HepG2 (cell line): Measurements from ENCODE around the gene DIABLO. TPM values are rescaled to one million over a fixed set of nuclear protein-coding genes. Genes with fewer than 3 reads are reported as not detected.

ENCODE experiments used
- ATAC-seq: fragments of 200-7000 bp; cut with Tn5 transposase; 3 replicates; pipeline ENCODE4 v1.9.1; 2020; ENCODE audit warnings: mild to moderate bottlenecking, moderate library complexity
- BruUV-seq: library from RNA; stranded (reverse); fragments of 400-500 nt; replicated peaks from 2 replicates; lab custom pipeline; 2021; lab: Mats Ljungman, UMichigan
- CTCF ChIA-PET: fragments of 300-600 bp; formaldehyde crosslinking; extraction: SDS; loops from one replicate; lab custom pipeline; 2021; ENCODE audit warnings: low total read pairs, inconsistent platforms, low intra/inter-chr PET ratio; lab: Yijun Ruan, JAX
- POLR2A ChIA-PET: fragments of 350-600 bp; sonication (Branson Sonifier 250); formaldehyde crosslinking; loops from one replicate; lab custom pipeline; 2020; ENCODE audit warnings: antibody characterized with exemption, inconsistent platforms; lab: Yijun Ruan, JAX
- DNase-seq: peaks from one replicate; pipeline ENCODE4 v3.0.0-alpha.2; 2015; ENCODE audit warnings: low spot score
- FAIRE-seq: peaks from 3 replicates; lab custom pipeline; 2011; peaks lifted over from hg19 to GRCh38; lab: Jason Lieb, UNC
- H2AFZ ChIP-seq: one replicate; pipeline ENCODE4 v1.6.1; 2011; ENCODE audit warnings: low read length, inconsistent platforms
- H3K27ac ChIP-seq: fragments of 300-600 bp; 3 replicates; pipeline ENCODE4 v1.8.0; 2011; ENCODE audit warnings: mixed run types, mild to moderate bottlenecking, mixed read lengths, low read length, inconsistent platforms; ENCODE audit not compliant: insufficient read depth; ENCODE audit errors: extremely low read length
- H3K27me3 ChIP-seq, 2 experiments: fragments of 200-600 bp in 1 of 2; 2 replicates in 1 of 2; 3 replicates in 1 of 2; pipeline versions ENCODE4 v1.6.0 to v1.8.0; 2011; ENCODE audit warnings: low read length in 2 of 2, mild to moderate bottlenecking in 2 of 2, moderate library complexity in 2 of 2, inconsistent platforms in 1 of 2; ENCODE audit not compliant: insufficient read depth in 2 of 2, control insufficient read depth in 1 of 2
- H3K36me3 ChIP-seq, 2 experiments: fragments of 200-600 bp in 1 of 2; replicated peaks in 1 of 2; 2 replicates in 1 of 2; 3 replicates in 1 of 2; pipeline versions ENCODE4 v1.5.1 to v1.8.0; 2011; ENCODE audit warnings: low read length in 2 of 2, inconsistent platforms in 1 of 2; ENCODE audit not compliant: insufficient read depth in 2 of 2, control insufficient read depth in 1 of 2
- H3K4me1 ChIP-seq: 2 replicates; pipeline ENCODE4 v1.5.1; 2012; ENCODE audit warnings: low read length, inconsistent platforms; ENCODE audit not compliant: insufficient read depth
- H3K4me2 ChIP-seq: 2 replicates; pipeline ENCODE4 v1.6.0; 2011; ENCODE audit warnings: low read depth, low read length, inconsistent platforms
- H3K4me3 ChIP-seq, 3 experiments: fragments of 200-600 bp in 1 of 3; sonication (generic), shearing (Covaris generic) in 1 of 3; replicated peaks in 1 of 3; 2 replicates each; pipeline ENCODE4 v1.5.1; 2011 to 2016; ENCODE audit warnings: low read length in 3 of 3, inconsistent platforms in 2 of 3, low read depth in 2 of 3, mild to moderate bottlenecking in 2 of 3, control low read depth in 1 of 3, mixed read lengths in 1 of 3; ENCODE audit not compliant: insufficient read depth in 1 of 3
- H3K79me2 ChIP-seq: one replicate; pipeline ENCODE4 v1.6.1; 2011; ENCODE audit warnings: low read length, inconsistent platforms; ENCODE audit not compliant: insufficient read depth
- H3K9ac ChIP-seq: 2 replicates; pipeline ENCODE4 v1.6.0; 2011; ENCODE audit warnings: mild to moderate bottlenecking, low read depth, low read length, inconsistent platforms; ENCODE audit not compliant: insufficient read depth
- H3K9me3 ChIP-seq: 2 replicates; pipeline ENCODE4 v1.5.1; 2012; ENCODE audit warnings: mild to moderate bottlenecking, low read length
- H4K20me1 ChIP-seq: 2 replicates; pipeline ENCODE4 v1.6.0; 2011; ENCODE audit warnings: inconsistent platforms, mild to moderate bottlenecking, low read length, moderate library complexity; ENCODE audit not compliant: insufficient read depth
- FOSL1 ChIP-seq: sonication (generic); formaldehyde crosslinking; IDR thresholded peaks from 2 replicates; pipeline ENCODE4 v1.9.0; 2021; ENCODE audit warnings: missing genetic modification reagents, borderline replicate concordance
- IRF2 ChIP-seq: IDR thresholded peaks from 2 replicates; pipeline ENCODE4 v1.6.1; 2018; ENCODE audit warnings: missing genetic modification reagents, missing compliant biosample characterization
- TEAD2 ChIP-seq: sonication (generic); formaldehyde crosslinking; IDR thresholded peaks from 2 replicates; pipeline ENCODE4 v1.9.0; 2021; ENCODE audit warnings: missing genetic modification reagents
- TP53 ChIP-seq: sonication (generic); formaldehyde crosslinking; conservative IDR thresholded peaks from 2 replicates; pipeline ENCODE4 v1.4.0; 2020; ENCODE audit warnings: missing genetic modification reagents
- YEATS2 ChIP-seq: sonication (generic); formaldehyde crosslinking; IDR thresholded peaks from 2 replicates; pipeline ENCODE4 v1.4.0; 2020; ENCODE audit warnings: missing genetic modification reagents, borderline replicate concordance
- ZFP62 ChIP-seq: sonication (generic); formaldehyde crosslinking; IDR thresholded peaks from 2 replicates; pipeline ENCODE4 v1.4.0; 2020; ENCODE audit warnings: missing genetic modification reagents
- ZNF350 ChIP-seq: sonication (generic); formaldehyde crosslinking; IDR thresholded peaks from 2 replicates; pipeline ENCODE4 v1.4.0; 2020; ENCODE audit warnings: mild to moderate bottlenecking, low read depth, missing genetic modification reagents, borderline replicate concordance
- ZNF546 ChIP-seq: sonication (generic); formaldehyde crosslinking; conservative IDR thresholded peaks from 2 replicates; pipeline ENCODE4 v1.8.1; 2023; ENCODE audit warnings: mild to moderate bottlenecking, missing genetic modification reagents
- ZNF550 ChIP-seq: sonication (generic); formaldehyde crosslinking; IDR thresholded peaks from 2 replicates; pipeline ENCODE4 v1.4.0; 2020; ENCODE audit warnings: mild to moderate bottlenecking, missing genetic modification reagents, borderline replicate concordance
- WGBS: methylation state at CpG from one replicate; pipeline ENCODE4 v1.1.6; 2017; ENCODE audit warnings: low lambda C conversion rate; 5-methylcytosine and 5-hydroxymethylcytosine counted together
- in situ Hi-C: cut with HindIII; loops from 2 replicates; pipeline ENCODE4 v1.10.0; 2017; ENCODE audit warnings: low pct_unique_long_range_greater_than_20kb; ENCODE audit not compliant: extremely low pct_ligation_motif_present
- intact Hi-C: fragments of 100-400 bp; cut with micrococcal nuclease; formaldehyde crosslinking; loops from one replicate; pipeline ENCODE4 v1.10.0; 2022; ENCODE audit not compliant: unreplicated experiment
- polyA plus RNA-seq, 8 experiments: library from polyadenylated mRNA; depleted of rRNA in 3 of 8; stranded (reverse) in 7 of 8; unstranded in 1 of 8; fragments of >200 nt; fragmentation: Illumina TruSeq in 4 of 8; extraction: Trizol in 4 of 8; gene quantifications; 2 replicates each; pipeline versions ENCODE4 v1.2.1 to v1.2.3, GENCODE V29; 2011 to 2016; ENCODE audit warnings: low read depth in 4 of 8, missing spikeins in 1 of 8, mixed read lengths in 1 of 8; ENCODE audit not compliant: insufficient read depth in 1 of 8
- total RNA-seq, 5 experiments: library from RNA; depleted of rRNA; stranded (reverse); fragments of >200 nt; fragmentation: Illumina TruSeq; extraction: Trizol; gene quantifications; 2 replicates each; pipeline ENCODE4 v1.2.3, GENCODE V29; 2016; ENCODE audit warnings: low read depth in 1 of 5
- TF ChIP-seq, protein P1 (sequence below): IDR thresholded peaks from 2 replicates; pipeline ENCODE4 v1.6.1; 2016; ENCODE audit warnings: low read depth
- TF ChIP-seq, protein P2 (sequence below): sonication (generic); formaldehyde crosslinking; IDR thresholded peaks from 2 replicates; pipeline ENCODE4 v1.4.0; 2020; ENCODE audit warnings: missing genetic modification reagents; ENCODE audit errors: not compliant biosample characterization
- TF ChIP-seq, protein P3 (sequence below): sonication (generic); formaldehyde crosslinking; IDR thresholded peaks from 2 replicates; pipeline ENCODE4 v1.4.0; 2020; ENCODE audit warnings: missing genetic modification reagents
- TF ChIP-seq, protein P4 (sequence below): sonication (generic); formaldehyde crosslinking; IDR thresholded peaks from 2 replicates; pipeline ENCODE4 v1.4.0; 2020; ENCODE audit warnings: missing genetic modification reagents
- TF ChIP-seq, protein P5 (sequence below): sonication (generic); formaldehyde crosslinking; IDR thresholded peaks from 2 replicates; pipeline ENCODE4 v1.4.0; 2020; ENCODE audit warnings: mild to moderate bottlenecking, missing genetic modification reagents

Gene DIABLO
- total and polyA plus RNA-seq, 2 of the 13 experiments (the other 11 are each of a cell fraction or from before 2014, with no cell fraction given): 20.7 to 70.9 TPM

DNA sequence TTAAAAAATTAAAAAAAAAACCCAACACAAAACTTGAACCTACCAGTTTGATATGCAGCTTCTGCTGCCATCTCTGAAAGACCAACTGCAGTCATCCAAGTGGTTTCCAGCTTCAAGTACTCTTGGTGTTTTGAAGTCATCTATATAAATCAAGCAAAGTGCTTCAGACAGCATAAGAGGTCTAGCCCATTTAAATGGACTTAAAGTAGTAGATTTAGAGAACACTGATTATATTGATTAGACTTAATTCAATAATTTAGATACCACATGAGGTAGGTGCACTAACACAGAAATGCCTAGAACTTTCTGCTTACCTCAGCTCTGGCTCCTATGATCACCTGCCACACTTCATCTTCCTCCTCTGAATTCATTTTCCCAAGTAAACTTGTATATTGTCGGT lies 9.4 kb downstream of the DIABLO start:
- Histone ChIP-seq H3K79me2 (peaks cover 5% of the 10 kb centered on the region), H3K4me1 (no peaks in the 10 kb centered on the region), H4K20me1 (no peaks in the 10 kb centered on the region), H2AFZ (no peak overlapping the region), H3K27ac (no peak overlapping the region), H3K4me2 (no peak overlapping the region), H3K27me3 (no peaks in the 10 kb centered on the region), H3K9me3 (no peaks in the 10 kb centered on the region), H3K9ac (no peak overlapping the region), H3K4me3 (no peak overlapping the region), H3K36me3 (peaks cover 24 to 83% of the 10 kb centered on the region in 2 experiments; a peak in 4 of 5 replicates)
- FAIRE-seq: no peak
- ATAC-seq: no peak
- intact Hi-C loops: no loop called here
- in situ Hi-C loops: no loop called here
- no TSS peak for BruUV-seq
- ChIA-PET CTCF (no interaction called here), POLR2A (no interaction called here)
- no peak for DNase-seq
- 97% methylated on average over 1 of the region's 1 CpG for WGBS
- TF ChIP-seq TEAD2: no peak
- TF ChIP-seq, protein P1, sequence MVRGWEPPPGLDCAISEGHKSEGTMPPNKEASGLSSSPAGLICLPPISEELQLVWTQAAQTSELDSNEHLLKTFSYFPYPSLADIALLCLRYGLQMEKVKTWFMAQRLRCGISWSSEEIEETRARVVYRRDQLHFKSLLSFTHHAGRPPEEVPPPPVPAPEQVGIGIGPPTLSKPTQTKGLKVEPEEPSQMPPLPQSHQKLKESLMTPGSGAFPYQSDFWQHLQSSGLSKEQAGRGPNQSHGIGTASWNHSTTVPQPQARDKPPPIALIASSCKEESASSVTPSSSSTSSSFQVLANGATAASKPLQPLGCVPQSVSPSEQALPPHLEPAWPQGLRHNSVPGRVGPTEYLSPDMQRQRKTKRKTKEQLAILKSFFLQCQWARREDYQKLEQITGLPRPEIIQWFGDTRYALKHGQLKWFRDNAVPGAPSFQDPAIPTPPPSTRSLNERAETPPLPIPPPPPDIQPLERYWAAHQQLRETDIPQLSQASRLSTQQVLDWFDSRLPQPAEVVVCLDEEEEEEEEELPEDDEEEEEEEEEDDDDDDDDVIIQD (CRISPR knock-in tag): no peak
- TF ChIP-seq ZFP62 (CRISPR knock-in tag): no peak
- TF ChIP-seq, protein P2, sequence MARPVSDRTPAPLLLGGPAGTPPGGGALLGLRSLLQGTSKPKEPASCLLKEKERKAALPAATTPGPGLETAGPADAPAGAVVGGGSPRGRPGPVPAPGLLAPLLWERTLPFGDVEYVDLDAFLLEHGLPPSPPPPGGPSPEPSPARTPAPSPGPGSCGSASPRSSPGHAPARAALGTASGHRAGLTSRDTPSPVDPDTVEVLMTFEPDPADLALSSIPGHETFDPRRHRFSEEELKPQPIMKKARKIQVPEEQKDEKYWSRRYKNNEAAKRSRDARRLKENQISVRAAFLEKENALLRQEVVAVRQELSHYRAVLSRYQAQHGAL (CRISPR knock-in tag): no peak
- TF ChIP-seq, protein P3, sequence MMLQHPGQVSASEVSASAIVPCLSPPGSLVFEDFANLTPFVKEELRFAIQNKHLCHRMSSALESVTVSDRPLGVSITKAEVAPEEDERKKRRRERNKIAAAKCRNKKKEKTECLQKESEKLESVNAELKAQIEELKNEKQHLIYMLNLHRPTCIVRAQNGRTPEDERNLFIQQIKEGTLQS: no peak
- TF ChIP-seq ZNF350 (CRISPR knock-in tag): no peak
- TF ChIP-seq FOSL1: no peak
- TF ChIP-seq YEATS2 (CRISPR knock-in tag): no peak
- TF ChIP-seq ZNF546: no peak
- TF ChIP-seq, protein P4, sequence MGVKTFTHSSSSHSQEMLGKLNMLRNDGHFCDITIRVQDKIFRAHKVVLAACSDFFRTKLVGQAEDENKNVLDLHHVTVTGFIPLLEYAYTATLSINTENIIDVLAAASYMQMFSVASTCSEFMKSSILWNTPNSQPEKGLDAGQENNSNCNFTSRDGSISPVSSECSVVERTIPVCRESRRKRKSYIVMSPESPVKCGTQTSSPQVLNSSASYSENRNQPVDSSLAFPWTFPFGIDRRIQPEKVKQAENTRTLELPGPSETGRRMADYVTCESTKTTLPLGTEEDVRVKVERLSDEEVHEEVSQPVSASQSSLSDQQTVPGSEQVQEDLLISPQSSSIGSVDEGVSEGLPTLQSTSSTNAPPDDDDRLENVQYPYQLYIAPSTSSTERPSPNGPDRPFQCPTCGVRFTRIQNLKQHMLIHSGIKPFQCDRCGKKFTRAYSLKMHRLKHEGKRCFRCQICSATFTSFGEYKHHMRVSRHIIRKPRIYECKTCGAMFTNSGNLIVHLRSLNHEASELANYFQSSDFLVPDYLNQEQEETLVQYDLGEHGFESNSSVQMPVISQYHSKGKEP (CRISPR knock-in tag): no peak
- TF ChIP-seq ZNF550 (CRISPR knock-in tag): no peak
- TF ChIP-seq IRF2 (CRISPR knock-in tag): no peak
- TF ChIP-seq TP53 (CRISPR knock-in tag): no peak
- TF ChIP-seq, protein P5, sequence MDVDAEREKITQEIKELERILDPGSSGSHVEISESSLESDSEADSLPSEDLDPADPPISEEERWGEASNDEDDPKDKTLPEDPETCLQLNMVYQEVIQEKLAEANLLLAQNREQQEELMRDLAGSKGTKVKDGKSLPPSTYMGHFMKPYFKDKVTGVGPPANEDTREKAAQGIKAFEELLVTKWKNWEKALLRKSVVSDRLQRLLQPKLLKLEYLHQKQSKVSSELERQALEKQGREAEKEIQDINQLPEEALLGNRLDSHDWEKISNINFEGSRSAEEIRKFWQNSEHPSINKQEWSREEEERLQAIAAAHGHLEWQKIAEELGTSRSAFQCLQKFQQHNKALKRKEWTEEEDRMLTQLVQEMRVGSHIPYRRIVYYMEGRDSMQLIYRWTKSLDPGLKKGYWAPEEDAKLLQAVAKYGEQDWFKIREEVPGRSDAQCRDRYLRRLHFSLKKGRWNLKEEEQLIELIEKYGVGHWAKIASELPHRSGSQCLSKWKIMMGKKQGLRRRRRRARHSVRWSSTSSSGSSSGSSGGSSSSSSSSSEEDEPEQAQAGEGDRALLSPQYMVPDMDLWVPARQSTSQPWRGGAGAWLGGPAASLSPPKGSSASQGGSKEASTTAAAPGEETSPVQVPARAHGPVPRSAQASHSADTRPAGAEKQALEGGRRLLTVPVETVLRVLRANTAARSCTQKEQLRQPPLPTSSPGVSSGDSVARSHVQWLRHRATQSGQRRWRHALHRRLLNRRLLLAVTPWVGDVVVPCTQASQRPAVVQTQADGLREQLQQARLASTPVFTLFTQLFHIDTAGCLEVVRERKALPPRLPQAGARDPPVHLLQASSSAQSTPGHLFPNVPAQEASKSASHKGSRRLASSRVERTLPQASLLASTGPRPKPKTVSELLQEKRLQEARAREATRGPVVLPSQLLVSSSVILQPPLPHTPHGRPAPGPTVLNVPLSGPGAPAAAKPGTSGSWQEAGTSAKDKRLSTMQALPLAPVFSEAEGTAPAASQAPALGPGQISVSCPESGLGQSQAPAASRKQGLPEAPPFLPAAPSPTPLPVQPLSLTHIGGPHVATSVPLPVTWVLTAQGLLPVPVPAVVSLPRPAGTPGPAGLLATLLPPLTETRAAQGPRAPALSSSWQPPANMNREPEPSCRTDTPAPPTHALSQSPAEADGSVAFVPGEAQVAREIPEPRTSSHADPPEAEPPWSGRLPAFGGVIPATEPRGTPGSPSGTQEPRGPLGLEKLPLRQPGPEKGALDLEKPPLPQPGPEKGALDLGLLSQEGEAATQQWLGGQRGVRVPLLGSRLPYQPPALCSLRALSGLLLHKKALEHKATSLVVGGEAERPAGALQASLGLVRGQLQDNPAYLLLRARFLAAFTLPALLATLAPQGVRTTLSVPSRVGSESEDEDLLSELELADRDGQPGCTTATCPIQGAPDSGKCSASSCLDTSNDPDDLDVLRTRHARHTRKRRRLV (CRISPR knock-in tag): no peak
